Hematopoietic multipotent progenitor cell treated with erythropoietin and hydrocortisone succinate and interleukin-3 and kit ligand, for 6 days (in vitro differentiated cells): ENCODE measurements around the gene ERICH3.

ENCODE experiments used
- DNase-seq: peaks from one replicate; pipeline ENCODE4 v3.0.0-alpha.2; 2015

The ERICH3 gene

GRCh38 chr1:74584185-74584584, 89.4 kb downstream of the ERICH3 start:
- no peak for DNase-seq

DNA sequence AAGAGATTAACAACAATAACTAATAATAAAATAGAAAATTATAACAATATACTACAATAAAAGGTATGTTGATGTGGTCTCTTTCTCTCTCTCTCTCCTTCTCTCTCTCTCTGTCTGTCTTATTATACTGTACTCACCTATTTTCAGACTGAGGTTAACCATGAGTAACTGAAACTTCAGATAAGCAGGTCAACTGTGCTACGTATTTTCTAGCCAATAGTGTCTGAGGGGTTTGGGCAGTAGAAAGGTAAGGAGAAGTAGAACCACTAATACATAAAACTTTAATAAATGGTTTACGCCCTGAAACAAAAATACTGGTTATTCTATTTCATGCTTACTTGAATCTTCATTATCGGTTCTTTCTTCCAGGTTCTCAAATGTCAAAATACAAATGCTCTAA, 90.2 kb downstream of the ERICH3 start:
- no peak for DNase-seq

GRCh38 chr1:74579425-74579824, 94.2 kb downstream of the ERICH3 start:
- DNase-seq: no peak

DNA sequence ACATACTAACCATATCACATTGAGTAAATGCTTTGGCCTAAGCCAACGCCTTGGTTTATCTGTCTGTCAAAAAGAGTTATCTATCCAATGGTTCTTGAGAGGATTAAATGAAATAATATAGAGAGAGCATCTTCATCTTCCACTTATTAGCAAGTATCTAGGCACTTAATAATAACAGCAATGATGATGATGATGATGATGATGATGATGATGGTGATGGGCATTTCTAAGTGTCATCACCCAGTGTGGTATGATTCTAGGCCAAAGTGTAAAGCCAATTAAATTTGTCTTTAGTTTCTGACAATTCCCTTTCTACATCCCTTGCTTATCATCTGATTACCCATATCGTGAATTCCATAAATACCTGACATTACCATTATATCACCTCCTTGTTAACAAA, 95.5 kb downstream of the ERICH3 start:
- DNase-seq: no peak

DNA sequence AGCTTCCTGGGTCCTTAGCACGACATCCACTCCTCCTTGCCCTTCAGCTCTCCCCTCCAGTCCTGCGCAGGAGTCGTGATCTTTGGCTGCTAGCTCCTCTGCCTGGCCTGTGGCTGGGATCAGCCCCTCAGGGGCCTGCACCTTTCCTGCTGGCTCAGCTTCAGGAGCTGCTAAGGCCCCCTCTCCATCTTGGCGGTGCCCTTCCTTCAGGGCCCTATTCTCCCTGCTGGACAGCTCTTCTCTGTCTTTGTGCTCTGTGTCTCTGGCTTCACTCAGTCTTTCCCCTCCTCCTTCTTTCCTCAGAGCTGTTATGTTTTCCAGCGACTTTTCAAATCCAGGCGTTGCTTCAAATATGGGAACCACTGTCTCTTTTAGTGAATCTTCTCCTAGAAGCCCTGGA, 101.7 kb downstream of the ERICH3 start:
- DNase-seq: no peak

GRCh38 chr1:74571493-74571800, 102.1 kb downstream of the ERICH3 start:
- no peak for DNase-seq

DNA sequence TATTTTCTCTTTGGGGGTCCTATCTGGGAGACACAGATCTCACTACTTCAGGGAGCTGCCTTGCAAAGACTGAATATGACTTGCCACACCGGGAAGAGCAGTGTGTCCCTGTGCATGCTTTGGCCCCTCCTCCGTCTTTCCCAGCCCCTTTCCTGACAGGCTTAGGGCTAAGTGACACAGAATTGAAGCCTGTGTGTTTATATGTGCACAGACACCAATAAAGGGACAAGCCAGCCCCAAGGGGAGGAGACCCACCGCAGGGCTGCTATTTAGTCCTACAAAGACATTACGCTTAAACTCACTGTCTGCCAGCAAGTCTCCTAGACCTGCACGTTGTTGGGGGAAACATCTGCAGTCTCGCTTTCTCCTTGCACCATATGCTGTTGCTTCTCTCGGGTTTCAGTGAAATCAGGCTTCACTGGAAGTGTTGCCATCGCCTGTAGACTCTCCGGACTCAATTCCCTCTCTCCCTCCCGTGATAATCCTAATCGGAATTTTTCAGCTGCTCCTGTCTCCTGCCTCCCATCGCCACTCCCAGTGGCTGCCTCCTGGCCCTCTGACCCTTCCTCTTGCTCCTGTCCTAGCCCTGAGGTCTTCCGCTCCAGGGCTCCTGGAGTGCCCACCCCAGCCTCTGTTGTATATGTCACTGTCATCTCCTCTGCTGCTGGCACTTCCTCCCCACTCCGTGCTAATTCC, 102.6 kb downstream of the ERICH3 start:
- DNase-seq: no peak

- no peak for DNase-seq
These were observed 123.7 kb downstream of the ERICH3 start for GRCh38 chr1:74549932-74550331.

DNA sequence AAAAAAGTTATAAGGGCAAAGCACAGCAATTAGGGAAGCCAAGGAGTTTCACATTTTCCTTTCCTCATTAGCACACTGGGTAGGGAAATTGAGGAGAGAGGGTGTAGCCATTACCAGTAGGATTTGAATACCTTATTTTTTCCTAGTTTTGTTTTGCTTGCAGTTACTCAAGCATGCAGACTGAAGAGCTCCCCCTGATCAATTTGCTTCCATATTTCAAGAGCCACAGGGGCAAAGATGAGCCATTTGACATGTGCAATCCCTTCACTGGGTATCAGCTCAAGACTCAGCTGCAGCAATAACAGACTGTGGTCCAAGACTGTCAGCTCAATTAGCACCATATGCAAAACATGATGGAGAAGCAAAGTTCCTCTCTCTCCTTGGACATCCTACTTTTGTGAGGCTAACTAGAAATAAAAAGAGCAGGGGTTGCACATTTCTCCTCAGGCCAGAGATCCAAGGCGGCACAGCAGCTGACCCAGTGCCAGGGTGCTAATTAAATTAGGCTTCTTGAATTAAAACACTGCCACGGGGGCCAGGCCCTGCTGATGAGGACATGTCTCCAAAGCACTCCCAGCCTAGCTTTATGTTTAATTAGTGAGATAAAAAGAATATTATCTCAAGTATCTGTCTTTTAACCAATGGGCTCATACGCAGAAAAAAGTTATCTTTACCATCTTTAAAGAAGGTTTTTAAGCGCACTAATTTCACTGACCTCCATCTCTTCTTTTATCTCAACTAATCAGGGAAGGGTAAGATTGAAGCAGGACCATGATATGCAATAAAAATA, 124.4 kb downstream of the ERICH3 start:
- no peak for DNase-seq

DNA sequence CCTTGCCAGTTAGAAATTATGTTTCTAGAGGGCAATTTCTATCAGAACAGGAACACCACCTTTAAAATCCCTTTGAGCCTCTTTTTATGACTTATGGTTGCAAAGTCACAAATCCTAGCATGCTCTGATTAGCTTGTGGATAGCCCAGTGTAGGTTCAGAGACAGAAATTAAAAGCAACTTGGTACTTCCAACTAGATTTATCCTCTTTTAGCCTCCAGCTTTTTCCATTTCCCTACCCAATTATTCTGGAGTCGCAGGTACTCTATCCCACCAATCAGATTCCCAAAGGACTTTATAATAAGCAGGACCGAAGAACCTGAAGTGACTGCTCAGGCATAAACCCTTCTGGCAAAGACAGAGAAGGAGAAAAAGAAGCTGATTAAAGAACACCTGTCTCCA, 127.8 kb downstream of the ERICH3 start:
- no peak for DNase-seq

DNA sequence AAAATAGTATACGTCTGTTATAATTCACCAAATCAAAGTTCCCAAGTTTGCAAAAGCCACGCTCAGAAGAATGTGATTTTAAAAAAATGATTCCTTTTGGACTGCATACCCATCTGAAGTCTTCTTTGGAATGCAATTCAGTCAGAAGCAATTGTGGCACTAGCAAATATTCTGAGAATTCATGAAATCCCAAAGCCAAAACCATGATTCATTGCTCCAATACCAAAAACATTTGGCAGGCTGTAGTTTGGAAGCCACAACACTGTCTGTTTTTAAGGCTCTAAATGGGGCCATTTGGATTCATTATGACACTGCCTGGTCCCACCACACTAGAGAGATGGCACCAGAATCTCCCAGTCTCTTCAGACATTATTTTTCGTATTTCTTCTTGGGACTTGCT, 139.4 kb downstream of the ERICH3 start:
- DNase-seq: no peak

DNA sequence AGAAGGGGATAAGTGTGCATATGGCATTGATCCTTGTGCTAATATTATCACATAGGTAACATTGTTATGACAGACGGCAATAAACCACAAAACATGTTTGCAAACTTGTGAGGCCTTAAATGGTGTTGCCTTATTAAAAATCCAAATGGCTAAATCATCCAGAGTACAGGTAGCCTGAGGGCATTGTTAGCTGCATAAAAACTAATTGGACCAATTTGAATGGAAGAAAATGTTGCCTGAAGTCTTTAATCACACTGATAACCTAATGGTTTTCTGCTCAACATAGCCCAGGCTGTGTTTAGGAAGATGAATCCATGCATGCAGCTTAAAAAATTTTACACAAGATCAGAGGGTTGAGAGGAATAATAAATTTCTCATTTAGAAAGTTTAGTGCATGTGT, 141.8 kb downstream of the ERICH3 start:
- no peak for DNase-seq

- no peak for DNase-seq
These were observed 142.7 kb downstream of the ERICH3 start for GRCh38 chr1:74530892-74531291.

DNA sequence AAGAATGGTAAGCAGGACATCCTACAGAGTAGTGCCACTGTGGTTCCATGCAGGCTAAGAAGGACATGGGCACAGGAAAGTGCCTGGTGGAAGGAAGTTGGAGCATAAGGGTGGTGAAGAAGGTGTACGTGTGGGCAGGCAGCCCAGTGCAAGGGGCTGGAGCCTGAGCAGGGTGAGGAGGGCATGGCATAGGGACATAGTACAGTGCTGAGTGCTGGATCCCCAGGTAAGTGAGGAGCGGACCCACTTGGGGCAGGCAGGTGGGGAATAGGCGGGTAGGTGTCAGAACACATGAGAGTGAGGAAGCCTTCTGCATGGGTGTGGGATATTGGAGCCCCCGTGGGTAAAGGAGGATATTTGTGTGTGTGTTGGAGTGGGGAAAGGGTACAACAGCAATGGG, 145.5 kb downstream of the ERICH3 start:
- no peak for DNase-seq

DNA sequence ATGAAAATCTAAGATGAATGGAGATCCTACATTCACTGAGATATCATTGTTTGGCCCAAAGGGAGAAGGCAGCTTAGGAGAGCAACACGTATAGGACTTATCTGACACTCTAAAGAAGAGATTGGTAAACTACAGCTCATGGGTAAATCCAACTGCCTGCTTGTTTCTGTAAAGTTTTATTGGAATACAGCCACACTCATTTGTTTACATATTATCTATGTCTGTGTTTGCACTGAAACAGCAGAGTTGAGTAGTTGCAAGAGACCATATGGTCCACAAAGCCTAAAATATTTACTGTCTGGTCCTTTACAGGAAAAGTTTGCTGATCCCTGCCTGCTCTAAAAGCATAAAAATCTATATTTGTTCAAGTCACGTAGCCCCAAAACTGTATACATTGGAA, 146.9 kb downstream of the ERICH3 start:
- no peak for DNase-seq

- no peak for DNase-seq
These were observed 149.6 kb downstream of the ERICH3 start for GRCh38 chr1:74523873-74524480.

DNA sequence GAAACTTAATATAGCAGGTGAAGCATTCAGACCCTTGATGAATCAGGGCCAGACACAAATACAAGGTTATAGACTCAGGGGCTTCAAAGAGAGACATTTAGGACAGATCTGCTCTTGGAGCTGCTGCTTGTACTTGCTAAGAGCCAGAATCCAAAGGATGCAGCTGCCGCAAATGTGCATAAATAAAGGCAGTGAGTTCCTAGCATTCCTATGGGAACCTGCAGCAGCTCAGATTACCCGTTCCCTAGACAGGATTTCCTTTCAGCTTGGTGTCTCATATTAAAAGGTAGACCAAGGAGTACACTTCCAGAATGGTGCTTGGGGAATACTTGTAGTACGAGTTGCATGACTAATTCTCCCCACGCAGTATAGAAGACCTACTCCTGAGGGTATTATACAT, 151.4 kb downstream of the ERICH3 start:
- DNase-seq: no peak
